Fibroblast of pulmonary artery (primary cell): ENCODE results near the gene GALNT18.

Experiments
- DNase-seq: peaks from one replicate; pipeline ENCODE4 v3.0.0-alpha.2; 2010; ENCODE audit warnings: low read depth
- H3K4me3 ChIP-seq: replicated peaks from 2 replicates; pipeline ENCODE4 v1.5.1; 2011; ENCODE audit warnings: low read depth, mild to moderate bottlenecking, control low read depth, low read length, moderate library complexity
- TF ChIP-seq, protein P1 (sequence below): IDR thresholded peaks from 2 replicates; pipeline ENCODE4 v1.5.1; 2011; ENCODE audit warnings: mild to moderate bottlenecking, control low read depth, low read length, inconsistent platforms; ENCODE audit errors: missing control alignments

The GALNT18 gene

DNA sequence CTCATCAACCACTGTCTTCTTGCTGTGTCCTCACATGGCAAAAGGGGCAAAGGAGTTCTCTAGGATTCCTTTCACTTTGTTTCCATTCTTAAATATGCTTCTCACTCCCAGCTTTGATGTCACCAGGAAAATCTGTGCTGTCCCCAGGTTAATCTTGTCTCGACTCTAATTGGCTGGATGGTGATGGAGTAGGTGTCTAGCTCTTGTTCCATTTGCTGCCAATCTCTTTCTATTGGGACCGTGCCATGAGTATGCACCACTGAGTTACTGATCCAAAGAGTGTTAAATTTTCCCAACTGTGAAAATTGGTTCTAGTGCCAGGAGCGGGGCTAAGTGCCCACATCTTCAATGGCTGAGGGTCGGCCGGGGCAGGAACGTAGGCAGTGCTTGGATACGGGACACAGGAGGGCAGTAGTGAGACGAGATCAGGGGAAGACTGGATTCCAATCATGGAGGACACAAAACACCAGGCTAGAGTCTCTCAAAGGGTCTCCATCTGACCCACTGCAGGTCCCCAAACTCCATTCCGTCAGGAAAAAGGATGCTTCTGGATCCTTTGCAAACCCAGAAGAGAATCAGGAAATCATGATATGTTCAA, 221.1 kb downstream of the GALNT18 start:
- H3K4me3 ChIP-seq, result no peak overlapping the region
- TF ChIP-seq, protein P1, sequence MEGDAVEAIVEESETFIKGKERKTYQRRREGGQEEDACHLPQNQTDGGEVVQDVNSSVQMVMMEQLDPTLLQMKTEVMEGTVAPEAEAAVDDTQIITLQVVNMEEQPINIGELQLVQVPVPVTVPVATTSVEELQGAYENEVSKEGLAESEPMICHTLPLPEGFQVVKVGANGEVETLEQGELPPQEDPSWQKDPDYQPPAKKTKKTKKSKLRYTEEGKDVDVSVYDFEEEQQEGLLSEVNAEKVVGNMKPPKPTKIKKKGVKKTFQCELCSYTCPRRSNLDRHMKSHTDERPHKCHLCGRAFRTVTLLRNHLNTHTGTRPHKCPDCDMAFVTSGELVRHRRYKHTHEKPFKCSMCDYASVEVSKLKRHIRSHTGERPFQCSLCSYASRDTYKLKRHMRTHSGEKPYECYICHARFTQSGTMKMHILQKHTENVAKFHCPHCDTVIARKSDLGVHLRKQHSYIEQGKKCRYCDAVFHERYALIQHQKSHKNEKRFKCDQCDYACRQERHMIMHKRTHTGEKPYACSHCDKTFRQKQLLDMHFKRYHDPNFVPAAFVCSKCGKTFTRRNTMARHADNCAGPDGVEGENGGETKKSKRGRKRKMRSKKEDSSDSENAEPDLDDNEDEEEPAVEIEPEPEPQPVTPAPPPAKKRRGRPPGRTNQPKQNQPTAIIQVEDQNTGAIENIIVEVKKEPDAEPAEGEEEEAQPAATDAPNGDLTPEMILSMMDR, result no peak
- no peak for DNase-seq

DNA sequence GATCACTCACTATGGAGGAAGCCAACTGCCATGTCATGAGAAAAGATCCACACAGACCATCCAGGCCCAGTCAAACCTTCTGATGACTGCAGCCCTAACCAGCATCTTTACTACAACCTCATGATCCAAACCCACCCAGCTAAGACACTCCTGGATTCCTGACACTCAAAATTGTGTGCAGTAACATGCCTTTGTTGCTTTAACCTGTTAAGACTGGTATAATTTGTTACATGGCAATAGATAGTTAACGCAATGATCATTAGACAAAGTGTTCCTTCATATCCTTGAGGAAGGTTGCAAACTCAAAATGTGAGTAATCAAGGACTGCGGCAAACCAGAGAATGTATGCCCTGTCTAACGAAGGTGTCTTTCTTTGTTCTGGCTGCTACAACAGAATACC, 221.7 kb downstream of the GALNT18 start:
- no peak for DNase-seq
- TF ChIP-seq, protein P1, result no peak
- H3K4me3 ChIP-seq, result no peak overlapping the region

DNA sequence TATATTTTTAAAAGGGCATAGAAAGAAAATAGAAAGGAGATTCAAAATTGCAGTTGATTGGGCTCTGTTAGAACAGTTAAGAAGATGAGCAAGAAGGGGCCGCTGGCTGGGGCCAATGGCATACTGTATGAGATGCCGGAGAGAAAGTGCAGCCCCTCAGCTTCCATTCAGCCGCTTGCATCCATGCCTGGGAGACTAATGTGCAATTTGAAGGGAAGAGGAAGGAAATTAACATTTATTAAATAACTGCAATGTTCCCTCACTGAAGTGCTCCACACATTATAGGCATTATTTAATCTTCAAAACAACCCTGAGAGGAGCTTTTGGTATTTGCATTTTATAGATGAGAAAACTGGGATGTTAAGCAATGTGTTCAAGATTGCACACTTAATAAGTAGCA, 224.0 kb downstream of the GALNT18 start:
- no peak overlapping the region for H3K4me3 ChIP-seq
- TF ChIP-seq, protein P1, result no peak
- no peak for DNase-seq

DNA sequence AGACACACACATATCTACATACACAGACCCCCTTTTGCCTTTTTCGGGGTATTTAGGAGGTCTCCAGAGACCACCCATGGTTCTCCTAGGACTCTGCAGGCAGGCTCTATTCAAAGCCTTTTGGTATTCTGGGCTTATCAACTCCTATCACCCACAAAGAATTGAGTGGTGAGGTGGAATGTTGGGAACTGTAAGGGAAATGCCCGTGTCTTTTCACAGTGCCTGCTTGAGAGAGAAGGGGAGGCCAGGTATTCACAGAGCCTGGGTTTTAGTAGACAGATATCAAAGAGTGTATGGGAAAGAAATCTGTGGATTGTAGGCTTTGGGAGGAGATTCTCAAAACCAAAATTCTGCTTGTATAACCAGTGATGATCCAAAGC, 224.8 kb downstream of the GALNT18 start:
- H3K4me3 ChIP-seq, result no peak overlapping the region
- TF ChIP-seq, protein P1, result no peak
- DNase-seq, result no peak

DNA sequence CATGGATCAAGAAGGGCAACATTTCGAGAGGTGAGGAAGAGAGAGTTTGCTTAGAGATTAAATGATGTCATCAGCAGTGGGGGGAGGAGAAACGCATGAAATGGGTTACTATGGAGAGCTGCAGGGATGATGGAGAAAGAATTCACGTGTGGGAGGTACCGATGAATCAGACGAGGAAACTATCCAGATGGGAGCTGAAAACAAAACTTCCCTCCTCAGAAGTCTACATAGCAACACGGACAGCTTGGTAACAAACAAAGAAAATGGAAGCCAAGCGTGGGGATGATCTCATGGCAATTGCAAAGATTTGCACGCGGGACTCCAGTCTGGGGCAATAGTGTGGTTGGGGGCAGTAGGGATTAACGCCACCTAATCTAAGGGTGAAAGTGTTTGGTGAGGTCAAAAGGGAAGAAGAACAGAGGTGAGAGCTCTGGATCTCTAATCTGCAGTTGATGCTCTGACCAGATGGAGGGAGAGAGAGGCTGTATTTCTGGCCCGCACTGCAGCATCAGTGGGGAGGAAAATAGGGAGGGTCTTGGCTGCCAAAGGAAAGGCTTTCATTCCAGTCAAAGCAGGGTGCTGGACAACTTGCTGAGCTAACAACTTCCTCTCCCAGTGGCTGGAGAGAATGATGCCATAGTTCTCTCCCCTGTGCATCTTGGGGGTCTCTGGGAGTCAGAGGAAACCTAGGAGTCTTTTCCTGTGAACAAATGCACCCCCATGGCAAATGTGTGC, 225.3 kb downstream of the GALNT18 start:
- TF ChIP-seq, protein P1, result no peak
- peak; percentile 95 for DNase-seq
- H3K4me3 ChIP-seq, result no peak overlapping the region

DNA sequence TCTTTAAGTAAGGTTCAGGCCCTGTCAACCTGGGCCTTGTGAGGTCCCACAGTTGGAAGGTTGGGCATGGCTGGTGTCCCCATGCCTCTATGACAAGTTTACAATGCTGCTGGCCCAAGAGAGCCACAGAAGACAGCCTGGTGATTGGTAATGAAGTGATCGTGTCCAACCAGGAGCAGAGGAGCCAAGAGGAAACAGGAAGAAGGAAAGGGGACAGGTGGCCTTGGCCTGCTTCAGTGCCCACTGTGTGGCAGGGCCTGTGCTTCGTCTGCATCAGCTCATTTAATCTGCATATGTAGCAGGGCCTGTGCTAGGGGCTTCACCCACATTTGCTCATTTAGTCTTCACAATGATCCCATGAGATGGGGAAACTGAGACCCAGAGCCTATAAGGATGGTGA, 226.7 kb downstream of the GALNT18 start:
- DNase-seq, result no peak
- TF ChIP-seq, protein P1, result no peak
- no peak overlapping the region for H3K4me3 ChIP-seq

DNA sequence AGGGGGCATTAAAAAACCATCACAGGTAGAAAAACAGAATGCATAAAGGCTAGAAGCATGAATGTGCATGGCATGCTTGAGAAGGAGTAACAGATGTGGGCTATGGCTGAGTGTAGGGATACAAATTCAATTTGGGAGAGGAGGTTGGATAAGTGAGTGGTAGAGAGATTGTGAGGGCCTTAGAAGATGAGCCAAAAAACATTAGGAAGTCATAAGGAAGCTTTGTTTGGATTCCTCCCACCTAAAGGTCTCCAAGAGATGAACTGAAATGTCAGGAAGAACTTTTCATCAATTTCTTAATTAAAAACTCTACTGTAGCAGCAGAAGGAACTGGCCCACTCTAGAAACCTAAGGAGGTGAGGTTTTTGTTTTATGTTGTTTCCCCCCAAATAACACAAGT, 227.6 kb downstream of the GALNT18 start:
- TF ChIP-seq, protein P1, result no peak
- no peak for DNase-seq
- H3K4me3 ChIP-seq, result no peak overlapping the region
